ENCODE data around the gene SKA3.

DNA sequence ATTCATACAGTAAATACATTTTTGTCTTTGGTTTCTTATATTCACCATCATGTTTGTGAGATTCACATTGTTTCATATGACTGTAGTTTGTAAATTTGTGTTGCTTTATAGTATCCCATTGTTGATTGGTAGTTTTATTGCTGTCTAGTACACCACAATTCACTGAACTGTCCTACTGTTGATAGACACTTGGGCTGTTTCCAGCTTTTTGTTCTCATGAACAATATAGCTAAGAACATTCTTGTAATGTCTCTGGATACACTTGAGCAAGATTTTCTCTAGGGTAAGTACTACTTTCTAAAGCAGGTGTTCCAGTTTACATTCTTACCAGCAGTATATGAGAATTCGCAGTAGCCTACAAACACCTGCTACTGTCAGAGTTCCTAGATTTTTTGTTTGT, 37.8 kb downstream of the SKA3 start:
- TF ChIP-seq CTCF (IDR thresholded peaks at IDR 0.05) (no peak), PBX3 (IDR thresholded peaks at IDR 0.05) (no peak)
